NCI-H524 treated with DMSO at 0.1 percent for 48 hours (cell line): Measurements from ENCODE around the gene EEPD1.

Experiments
- DNase-seq: peaks from one replicate; lab custom pipeline; 2025; lab: John Stamatoyannopoulos, UW

Gene EEPD1

DNA sequence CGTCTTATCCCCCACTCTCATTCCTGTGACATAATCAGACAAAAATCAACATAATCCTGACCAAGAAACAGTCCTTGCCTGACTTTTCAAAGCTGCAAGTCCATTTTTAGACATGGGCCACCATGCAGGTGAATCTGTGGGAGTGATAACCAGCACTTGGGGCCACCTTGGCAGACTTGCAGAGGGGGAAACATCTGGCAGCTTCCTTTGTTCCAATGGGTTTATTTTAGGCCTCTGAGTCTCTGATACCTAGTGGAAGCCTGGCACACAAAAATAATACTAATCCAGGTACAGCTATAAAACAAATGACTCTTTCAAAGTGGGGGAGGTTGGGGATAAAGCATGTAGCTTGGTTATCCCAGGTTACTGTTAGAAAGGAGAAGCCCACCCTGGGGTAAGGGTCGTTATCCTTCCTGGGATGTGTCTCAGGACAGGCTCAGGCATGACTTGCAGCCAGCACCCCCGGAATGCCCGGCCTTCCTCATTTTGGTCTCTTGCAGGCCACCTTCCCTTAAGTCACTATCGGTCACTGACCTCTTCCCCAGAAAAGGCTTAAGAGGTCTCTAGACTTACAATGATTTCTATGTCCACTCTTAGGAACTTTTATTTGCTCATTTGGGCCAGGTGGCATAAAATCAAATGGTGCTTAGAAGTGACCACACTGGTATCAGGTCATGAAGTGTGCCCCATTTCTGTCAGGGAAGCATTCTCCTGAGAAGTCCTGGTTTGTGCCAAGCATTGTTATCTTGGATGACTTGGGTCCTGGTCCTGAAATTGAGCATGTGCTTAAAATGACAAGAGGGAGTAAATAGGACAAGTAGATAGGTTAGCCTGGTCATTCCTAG, 37.6 kb downstream of the EEPD1 start:
- no peak for DNase-seq

DNA sequence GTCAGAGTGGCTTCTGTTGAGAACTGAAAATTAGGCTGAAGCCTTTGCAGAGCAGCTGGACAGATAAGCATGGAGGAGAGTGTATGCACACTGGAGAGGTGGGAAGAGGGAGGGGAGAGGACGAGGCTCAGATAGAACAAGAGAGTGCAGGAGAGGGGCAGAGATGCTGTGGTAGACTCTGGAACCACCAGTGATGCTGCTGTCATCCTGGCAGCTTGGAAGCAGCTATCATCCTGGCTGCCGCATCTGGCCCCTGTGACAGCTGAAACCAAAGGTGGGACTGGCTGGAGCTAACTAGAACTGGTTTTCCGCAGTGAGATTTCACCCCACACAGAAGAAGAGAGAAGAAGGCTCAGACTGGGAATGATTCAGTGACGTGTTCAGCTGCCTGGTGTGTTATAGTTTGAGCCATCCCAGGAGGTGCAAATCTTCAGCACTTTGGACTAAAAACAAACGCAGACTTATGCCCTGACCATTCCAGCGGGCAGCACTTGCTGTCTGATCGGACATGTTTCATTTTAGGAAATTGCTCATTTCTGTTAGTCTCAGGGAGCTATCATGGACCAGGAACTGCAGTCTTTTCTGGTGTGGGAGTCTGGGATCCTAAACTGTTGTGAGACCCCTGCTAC, 38.4 kb downstream of the EEPD1 start:
- no peak for DNase-seq

DNA sequence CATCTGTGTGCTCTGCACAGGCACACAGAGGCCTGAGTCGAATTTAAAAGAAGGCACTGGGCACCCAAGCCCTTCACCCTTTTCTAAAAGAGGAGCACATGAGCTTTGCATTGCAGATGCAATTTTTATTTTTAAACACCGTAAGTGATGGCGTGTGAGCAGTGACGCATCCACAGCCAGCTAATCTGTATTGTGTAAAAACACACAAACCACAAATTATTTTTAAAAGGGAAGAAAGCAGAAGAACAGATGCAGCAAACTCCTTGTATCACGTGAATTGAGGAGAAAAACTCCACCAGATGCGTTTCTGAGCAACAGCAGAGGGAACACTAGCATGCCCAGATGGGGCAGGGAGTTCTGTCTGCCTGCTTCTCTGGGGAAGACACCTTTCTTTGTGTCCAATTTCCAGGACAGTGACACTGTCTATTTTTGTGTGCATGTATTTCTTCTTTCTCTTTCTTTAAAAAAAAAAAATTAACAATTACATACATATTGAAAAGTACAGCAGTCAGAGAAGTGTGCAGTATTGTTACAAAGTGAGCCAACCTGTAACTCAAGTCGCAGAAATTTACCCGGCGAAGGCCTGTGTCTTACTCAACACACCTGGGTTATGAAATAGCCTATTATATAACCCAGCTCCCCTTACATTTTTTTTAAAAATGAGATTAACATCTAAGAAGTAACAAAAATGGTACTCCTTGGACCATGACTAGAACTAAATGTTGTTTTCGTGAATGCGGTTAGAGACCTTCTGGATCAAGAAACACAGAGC, 39.2 kb downstream of the EEPD1 start:
- no peak for DNase-seq

DNA sequence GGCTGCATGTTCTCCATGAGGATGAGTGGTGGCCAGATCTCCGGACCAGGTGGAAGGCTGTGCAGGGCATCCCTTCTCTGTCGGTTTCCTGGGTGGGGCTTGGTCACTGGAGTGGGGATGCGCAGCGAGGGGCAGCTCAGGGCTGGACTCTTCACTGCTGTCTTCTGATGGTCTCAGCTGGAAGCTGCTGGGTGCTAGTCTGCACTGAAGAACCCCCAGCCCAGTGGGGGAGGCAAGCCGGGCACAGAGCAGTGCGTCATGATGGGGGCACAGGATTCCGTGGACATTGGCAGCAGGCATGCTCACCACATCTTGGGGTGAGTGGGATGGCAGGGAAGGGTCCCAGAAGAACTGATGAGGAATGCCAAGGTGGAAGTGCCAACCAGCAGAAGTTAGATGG, 39.8 kb downstream of the EEPD1 start:
- no peak for DNase-seq

DNA sequence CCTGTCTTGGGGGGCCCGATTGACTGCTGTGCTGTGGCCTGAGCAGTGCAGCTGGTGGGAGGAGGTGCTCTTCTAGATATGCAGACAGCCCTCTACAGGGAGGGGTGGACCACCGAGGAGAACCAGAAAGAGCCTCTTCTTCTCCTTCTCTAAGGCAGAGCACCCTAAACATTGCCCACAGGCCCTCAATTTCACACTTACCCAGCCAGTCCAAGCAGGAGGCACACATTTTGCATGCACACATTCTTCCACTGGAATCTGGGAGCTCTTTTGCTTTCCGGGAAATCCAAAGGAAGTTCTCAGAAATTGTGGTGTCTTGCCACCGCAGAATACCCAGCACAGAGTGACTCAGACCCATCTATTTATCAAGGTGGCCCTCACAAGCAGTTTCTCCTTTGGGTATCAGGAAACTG, 45.8 kb downstream of the EEPD1 start:
- no peak for DNase-seq

DNA sequence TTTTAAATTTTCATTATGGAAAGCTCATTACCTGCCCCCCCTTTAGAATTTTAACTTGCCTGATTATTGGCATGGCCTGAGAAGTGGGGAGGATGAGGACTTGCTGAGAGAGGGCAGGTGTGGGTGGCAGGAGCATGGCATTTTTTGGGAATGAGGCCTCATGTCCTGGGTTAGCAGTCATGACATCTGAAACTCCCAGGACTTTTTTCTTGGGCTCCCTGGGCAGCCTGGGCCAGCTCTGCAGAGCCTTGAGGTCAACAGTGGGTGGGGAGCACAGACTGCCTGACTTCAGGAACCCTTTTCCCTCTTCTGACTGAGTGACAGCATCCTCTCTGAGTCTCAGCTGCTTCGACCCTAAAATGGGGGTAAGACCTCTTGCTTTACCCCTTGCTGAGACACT, 46.3 kb downstream of the EEPD1 start:
- DNase-seq, result no peak

DNA sequence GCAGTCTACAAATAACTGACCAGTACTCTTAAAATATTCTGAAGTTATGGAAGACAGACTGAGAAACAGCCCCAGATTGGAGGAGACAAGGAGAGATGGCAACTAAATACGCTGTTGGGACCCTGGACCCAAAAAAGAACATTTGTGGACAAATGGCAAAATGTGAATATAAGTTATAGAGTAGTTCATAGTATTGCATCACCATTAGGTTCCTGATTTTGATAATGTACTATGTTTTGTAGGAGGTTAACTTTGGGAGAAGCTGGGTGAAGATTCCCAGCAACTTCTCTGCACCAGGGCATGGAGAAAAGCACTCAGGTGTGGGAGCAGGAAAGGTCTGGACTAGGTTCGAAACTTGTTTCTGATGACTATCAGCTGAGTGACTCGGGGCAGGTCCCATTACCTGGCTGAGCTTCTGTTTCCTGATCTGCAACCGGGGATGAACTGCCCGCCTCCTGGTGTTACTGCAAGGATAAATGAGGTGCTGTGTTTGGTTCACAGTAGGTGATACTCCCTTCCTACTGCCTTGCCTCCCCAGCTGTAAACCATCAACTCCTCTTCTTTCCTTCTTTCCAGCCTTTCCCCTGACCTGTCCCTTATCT, 48.2 kb downstream of the EEPD1 start:
- no peak for DNase-seq

DNA sequence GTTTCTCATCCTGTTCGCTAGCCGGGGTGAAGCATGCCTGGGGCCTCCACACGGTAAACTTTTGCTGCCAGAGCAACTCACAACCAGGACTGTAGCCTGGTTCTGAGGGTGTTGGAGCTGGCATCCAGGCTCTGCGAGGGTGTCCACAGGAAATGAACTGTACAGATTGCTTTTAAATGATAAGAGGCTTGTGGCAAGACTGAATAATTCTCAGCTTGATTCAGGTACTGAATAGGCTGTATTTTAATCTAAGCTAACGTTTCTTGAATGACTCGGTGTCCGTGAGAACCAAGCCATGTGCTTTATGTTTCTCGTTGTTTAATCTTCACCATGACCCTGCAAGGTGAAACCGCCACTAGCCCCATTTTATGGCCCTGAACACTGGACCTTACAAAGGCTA, 49.3 kb downstream of the EEPD1 start:
- no peak for DNase-seq

DNA sequence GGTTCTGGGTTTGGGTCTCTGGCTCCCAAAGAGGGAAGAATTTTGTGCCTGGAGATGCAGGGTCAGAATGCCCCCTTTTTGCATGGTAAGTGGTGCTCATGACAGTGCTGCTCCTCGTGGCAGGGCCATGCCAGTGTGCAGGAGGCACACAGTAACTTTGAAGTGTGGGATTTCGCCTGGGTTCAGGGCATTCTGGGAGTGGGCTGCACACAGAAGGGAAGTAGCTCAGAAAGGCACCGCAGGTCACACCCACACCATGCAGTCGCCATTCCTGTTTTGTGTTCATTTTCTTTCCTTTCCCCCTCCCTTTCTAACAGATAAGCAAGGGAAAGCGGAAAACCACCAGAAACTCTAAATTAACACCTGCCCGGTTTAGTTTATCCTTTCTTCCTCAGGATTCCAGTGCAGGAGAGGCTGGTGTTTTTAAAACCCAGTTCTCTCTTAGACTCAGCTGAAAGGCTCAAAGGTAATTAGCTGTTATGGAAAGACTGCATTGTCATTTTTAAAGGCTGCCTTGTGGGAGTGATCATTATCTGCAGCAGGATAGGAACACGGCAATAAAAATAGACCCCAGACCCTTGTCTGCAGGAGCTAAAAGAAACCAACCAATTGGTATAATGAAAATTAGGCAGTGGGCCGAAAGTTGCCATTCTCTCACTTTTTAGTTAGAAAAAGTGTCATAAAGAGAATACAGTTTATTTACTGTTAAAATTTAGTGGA, 50.2 kb downstream of the EEPD1 start:
- DNase-seq, result no peak

DNA sequence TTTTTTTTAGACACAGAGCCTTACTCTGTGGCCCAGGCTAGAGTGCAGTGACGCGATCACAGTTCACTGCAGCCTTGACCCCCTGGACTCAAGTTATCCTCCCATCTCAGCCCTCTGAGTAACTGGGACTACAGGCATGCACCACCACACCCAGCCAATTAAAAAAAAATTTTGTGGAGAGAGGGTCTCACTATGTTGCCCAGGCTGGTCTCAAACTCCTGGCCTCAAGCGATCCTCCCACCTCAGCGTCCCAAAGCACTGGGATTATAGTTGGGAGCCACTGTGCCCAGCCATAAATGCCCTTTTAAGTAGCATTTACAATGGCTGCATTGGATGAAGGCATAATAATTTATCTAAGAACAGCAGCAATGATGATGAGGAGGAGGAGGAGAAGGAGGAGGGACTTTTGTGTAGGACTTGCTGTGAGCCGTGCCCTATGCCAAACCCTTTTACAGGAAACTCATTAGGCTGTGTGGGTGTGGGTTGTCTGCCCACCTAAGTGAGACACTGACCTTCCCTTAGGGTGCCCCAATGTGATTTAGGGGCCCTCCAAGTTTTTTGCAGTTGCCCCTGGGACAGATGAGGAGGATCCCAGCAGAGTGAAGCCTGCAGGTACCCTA, 51.1 kb downstream of the EEPD1 start:
- no peak for DNase-seq

DNA sequence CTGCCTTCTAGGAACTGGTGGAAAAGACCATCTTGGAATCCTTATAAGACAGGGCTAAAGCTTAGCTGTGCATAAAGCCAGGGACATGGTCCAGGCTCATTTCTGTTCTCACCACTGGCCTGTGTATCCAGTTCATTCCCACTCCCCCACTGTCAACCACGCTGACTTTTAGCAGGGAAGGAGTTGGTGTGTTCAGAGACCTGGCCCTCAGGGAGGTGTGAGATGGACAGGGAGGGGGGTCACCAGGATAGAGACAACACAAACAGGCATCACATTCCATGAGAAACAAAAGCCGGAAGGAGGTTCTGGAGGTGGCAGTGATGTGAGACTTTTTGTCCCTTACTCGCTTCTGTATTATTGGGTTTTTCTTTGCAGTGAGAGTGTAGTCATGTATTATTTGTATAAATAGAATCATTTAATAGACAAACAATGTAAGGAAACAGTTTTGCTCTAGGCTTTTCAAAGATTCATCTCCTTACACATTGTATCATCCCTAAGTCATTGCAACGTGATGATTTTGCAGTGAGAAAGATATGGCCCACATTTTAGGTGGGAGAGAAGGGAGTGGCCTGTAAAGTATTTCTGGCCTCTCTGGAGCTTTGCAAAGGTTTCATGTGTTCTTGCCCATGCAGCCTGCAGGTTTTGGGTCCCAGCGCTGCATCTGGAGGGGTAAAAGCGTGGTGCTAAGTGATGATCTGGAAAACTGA, 52.0 kb downstream of the EEPD1 start:
- no peak for DNase-seq

DNA sequence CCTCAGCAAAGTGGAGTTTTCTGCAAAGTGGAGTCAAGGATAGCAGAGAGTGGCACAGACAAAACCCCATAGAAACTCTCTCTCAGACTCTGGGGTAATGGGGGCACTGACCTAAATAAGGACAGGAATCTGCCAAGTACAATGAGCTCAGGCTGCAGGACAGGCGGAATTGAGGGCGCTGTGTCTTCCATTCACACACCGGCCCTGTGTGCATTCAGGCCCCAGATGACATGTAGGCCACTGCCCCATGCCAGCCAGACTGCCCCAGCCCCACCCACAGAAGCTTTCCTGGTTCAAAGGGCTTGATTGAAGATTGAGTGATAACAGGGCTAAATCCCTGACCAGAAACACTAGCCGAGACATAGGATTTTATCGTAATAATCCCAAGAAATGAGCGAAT, 52.7 kb downstream of the EEPD1 start:
- no peak for DNase-seq

DNA sequence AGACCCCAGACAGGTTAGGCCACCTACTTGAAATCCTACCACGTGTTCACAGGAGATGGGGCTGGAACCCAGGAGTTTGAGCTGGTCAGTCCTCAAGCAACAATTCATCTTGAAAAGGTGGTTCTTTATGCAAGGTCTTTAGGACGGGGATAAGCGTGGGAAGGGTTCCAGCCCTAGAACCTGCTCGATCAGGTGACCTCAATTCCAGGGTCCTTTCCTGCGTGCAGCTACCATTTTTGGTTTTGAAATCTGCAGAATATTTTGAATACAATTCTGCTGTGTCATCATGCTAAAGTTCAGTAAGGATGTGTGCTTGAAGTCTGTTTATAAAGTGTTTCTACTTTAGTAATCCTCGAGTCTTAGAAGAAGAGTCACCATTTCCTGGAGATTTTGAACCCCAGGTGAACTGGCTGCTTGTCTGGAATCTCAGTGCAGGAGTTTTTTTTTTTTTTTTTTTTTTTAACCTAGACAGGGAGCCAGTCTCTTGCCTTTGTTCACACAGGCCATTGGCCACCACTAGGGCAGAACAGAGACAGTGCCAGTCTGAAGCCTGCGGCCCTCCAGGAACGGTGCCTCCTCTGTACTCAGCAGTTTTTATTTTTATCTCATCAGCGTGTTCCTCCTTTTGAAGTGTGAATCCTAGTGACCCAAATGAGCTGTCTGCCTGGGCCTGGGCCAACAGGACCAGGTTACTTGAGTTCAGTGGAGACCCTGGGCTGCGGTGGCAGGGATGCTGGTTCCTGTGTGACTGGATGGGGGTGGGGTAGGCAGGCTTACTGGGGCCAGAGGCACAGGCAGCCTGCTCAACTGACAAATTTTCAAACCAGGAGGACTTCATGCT, 54.6 kb downstream of the EEPD1 start:
- DNase-seq, result no peak

DNA sequence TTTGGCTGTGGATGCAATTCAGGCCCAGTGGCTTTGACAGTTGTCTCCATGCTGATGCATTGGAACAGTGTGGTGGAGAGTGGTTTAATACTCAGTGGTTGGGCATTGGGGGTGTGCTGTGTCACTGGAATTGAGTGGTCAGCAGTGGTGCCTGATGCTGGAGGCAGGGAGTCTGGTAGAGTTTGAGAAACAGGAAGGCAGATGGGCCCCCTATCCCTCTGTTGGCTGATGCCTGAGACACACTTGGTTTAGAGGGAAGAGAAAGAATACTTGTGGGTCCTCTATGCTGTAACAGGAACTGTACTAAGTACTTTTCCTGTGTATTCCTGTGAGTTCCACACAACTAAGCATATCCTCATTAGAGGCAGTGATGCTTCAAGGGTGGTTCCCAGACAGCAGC, 55.4 kb downstream of the EEPD1 start:
- no peak for DNase-seq

DNA sequence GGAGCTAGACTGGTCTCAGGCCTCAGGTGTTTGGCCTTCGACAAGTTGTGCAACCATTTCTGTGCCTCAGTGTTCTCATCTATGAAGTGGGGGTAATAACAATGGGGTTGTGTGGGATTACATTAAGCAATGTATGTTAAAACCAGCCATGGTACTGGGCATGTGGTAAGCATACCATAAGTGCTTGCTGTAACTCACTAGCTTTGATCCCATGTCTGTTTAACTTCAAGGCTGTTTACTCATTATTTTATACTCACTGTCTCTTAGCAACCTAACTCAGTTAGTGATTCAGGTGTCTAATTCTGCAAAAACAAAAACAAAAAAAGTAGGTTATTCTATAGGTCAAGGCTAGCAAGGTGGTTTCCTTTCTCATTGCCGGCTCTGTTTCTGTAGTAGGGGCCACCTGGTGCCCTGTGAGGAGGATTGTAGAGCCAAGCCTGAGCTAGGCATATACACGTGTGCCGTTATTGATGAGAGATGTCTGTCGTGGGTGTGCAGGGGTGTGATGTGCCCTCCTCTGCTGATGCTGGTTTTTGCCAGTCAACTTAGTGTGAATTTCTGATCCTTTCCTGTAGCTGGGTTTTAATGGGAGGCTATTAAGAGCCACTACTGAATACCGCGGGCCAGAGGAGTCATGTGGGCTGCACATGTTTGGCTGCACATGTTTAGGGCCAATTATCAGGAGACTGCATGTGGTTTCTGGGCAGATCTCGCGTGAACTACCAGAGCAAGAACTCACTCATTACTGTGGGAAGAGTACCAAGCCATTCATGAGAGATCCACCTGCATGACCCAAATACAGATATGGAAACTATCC, 56.2 kb downstream of the EEPD1 start:
- no peak for DNase-seq

DNA sequence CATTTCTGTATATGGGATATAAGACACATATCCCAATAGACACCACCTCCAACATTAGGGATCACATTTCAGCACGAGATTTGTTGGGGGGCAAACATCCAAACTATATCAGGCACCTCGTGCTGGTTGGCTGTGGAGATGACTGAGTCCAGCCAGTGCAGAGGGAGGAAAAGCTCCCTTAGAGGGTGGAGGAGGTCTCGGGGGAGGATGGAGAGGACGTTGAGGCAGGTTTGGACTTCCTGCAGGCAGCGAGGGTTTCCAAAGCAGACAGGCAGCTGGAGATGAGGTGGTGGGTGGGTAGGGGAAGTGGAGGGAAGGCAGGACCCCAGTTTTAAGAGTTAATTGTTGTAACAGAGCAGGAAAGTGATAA, 56.7 kb downstream of the EEPD1 start:
- no peak for DNase-seq

DNA sequence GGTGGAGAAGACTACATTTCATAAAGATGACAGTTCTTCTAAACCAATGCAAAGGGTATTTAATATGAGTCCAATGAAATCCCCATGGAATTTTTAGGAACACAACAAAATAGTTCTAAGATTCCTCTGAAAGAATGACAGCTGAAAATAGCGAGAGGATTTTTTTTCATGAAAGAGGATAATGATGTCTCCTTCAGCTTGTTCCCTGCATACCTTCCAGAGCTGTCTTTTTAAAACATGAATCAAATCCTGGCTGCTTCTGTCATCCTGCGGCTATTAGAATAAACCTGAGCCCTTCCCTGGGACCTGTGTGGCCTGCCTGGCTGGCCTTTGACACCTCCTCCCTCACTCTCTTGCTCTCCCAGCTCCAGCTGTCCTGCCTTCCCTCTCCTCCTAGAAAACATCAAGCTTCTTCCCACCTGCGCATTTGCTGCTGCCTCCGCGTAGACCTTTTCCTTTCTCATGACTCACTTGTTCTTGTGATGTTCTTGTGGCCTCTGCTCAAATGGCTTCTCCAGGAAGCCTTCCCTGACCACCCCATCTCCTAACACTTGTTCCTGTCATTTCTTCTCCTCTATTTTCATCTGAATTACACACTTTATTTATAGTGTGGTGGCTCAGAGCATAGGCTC, 57.4 kb downstream of the EEPD1 start:
- no peak for DNase-seq

DNA sequence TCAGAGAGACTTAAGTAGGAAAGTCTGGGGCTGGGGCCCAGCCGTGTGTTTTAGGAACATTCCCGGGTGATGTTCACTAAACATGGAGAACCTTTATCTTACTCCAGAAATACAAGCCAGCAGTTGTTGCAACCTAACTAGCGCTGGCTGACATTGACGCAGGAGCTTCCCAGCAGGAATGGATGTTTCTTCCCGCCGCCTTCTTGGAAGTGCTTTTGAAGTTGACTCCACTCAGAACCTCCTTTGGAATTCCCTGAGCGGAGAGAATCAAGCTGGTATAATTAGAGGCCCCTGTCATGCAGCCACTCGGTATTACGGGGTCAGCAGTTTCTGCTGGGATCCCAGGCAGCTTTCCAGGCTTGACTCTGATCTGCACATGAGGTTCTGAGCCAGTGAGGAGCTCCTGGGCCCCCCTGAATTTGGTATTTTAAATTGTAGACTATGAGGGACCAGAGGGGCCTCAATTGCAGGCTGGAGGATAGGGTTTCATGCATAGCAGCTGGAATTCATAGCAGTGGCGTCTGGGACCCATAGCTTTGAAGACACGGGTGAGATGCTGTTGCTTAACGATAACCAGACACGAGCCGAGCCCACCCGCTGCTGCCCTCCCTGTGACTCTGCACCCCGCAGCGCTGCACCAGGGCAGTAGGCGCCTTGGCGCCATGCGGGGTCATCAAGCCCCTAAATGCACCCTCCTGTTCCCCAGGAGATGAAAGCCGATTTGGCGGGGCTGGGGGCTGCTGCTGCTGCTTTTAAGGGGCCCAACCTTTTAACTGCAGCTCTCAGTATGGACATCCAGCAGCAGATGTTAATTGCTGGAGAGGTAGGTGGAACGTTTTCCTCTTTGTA, 61.8 kb downstream of the EEPD1 start:
- DNase-seq, result no peak
